ENCODE results near the gene CLECL1. TPM values are rescaled to one million over a fixed set of nuclear protein-coding genes. Genes with fewer than 3 reads are reported as not detected.

Gene CLECL1
- 1 to 10 TPM; 6.5 to 7.4 TPM for total RNA-seq

GRCh38 chr12:9732921-9733461, at the start of gene CLECL1:
Gene CLECL1 (minus strand): TSS chr12:9733097.
- Mint-ChIP-seq H3K36me3 (peaks cover 7% of the 10 kb centered on the region), H3K27ac (peak within 1 kb of the TSS; percentile 93), H3K4me3 (peak within 1 kb of the TSS; percentile 83), H3K27me3 (no peaks in the 10 kb centered on the region), H3K4me1 (ENCODE audit: low read depth) (peaks cover 50% of the 10 kb centered on the region), H3K9me3 (no peaks in the 10 kb centered on the region)
- DNase-seq, result no peak
- intact Hi-C loops (cut with micrococcal nuclease), result loop anchor here (1.0 to 10.0 kb wide), 6 partner anchors 8 to 368 kb away; partner anchors contain the start of gene CD69
- CTCF ChIA-PET, result interaction anchor here (0.6 to 4.8 kb wide), 5 partner anchors 9 to 628 kb away, joined by 4 to 45 read pairs (median 5); no protein-coding TSS in a partner anchor
- POLR2A ChIA-PET, result interaction anchor here (0.6 to 1.4 kb wide), 3 partner anchors 8 to 59 kb away, joined by 3 to 4 read pairs (median 3); no protein-coding TSS in a partner anchor

- POLR2A ChIA-PET, result interaction anchor here (1.9 kb wide), 1 partner anchor 20 kb away, joined by 5 read pairs; the partner anchor contains the start of gene CD69
- H3K4me3 Mint-ChIP-seq, result no peak overlapping the region
Measured at GRCh38 chr12:9781360-9781759, 48.5 kb upstream of the CLECL1 start.

GRCh38 chr12:9779209-9779608, 46.3 kb upstream of the CLECL1 start:
- H3K4me3 Mint-ChIP-seq, result no peak overlapping the region
- no peak overlapping the region for H3K27ac Mint-ChIP-seq
- ChIA-PET CTCF (interaction anchor here (1.3 to 2.7 kb wide), 2 partner anchors 19 to 29 kb away, joined by 3 to 9 read pairs; no protein-coding TSS in a partner anchor), POLR2A (no interaction called here)
- no peaks in the 10 kb centered on the region for H3K27me3 Mint-ChIP-seq
- H3K9me3 Mint-ChIP-seq, result no peaks in the 10 kb centered on the region
- H3K4me1 Mint-ChIP-seq (ENCODE audit: low read depth), result peaks cover 75% of the 10 kb centered on the region
- intact Hi-C loops (cut with micrococcal nuclease), result no loop called here
- no peak for DNase-seq
- no peaks in the 10 kb centered on the region for H3K36me3 Mint-ChIP-seq

More at GRCh38 chr12:9781360-9781759, 48.5 kb upstream of the CLECL1 start:
- Mint-ChIP-seq H3K9me3 (no peaks in the 10 kb centered on the region), H3K27me3 (no peaks in the 10 kb centered on the region), H3K36me3 (no peaks in the 10 kb centered on the region), H3K4me1 (ENCODE audit: low read depth) (peaks cover 60% of the 10 kb centered on the region), H3K27ac (peak overlapping the region; percentile 20)
- no peak for DNase-seq
- CTCF ChIA-PET, result interaction anchor here (1.0 to 2.8 kb wide), 5 partner anchors 9 to 146 kb away, joined by 3 to 9 read pairs (median 3); no protein-coding TSS in a partner anchor
- intact Hi-C loops (cut with micrococcal nuclease), result no loop called here

GRCh38 chr12:9776781-9777180, 43.9 kb upstream of the CLECL1 start:
- Mint-ChIP-seq H3K36me3 (no peaks in the 10 kb centered on the region), H3K9me3 (no peaks in the 10 kb centered on the region), H3K4me1 (ENCODE audit: low read depth) (peaks cover 94% of the 10 kb centered on the region), H3K4me3 (no peak overlapping the region), H3K27ac (peak overlapping the region; percentile 53), H3K27me3 (no peaks in the 10 kb centered on the region)
- DNase-seq, result no peak
- CTCF ChIA-PET, result interaction anchor here (0.7 to 1.8 kb wide), 4 partner anchors 9 to 767 kb away, joined by 3 to 5 read pairs (median 3); no protein-coding TSS in a partner anchor
- intact Hi-C loops (cut with micrococcal nuclease), result no loop called here
- POLR2A ChIA-PET, result interaction anchor here (4.3 kb wide), 1 partner anchor 16 kb away, joined by 20 read pairs; the partner anchor contains the start of gene CD69

GRCh38 chr12:9773216-9773877, 40.5 kb upstream of the CLECL1 start:
- no peaks in the 10 kb centered on the region for H3K36me3 Mint-ChIP-seq
- ChIA-PET CTCF (interaction anchor here (1.0 to 4.1 kb wide), 2 partner anchors 22 to 24 kb away, joined by 4 to 18 read pairs; no protein-coding TSS in a partner anchor), POLR2A (interaction anchor here (0.7 to 3.9 kb wide), 3 partner anchors 13 to 41 kb away, joined by 3 to 33 read pairs (median 3); partner anchors contain the start of gene CD69)
- no peaks in the 10 kb centered on the region for H3K9me3 Mint-ChIP-seq
- peak overlapping the region; percentile 55 for H3K27ac Mint-ChIP-seq
- H3K4me3 Mint-ChIP-seq, result peak overlapping the region; percentile 7
- H3K4me1 Mint-ChIP-seq (ENCODE audit: low read depth), result peaks cover 88% of the 10 kb centered on the region
- no peaks in the 10 kb centered on the region for H3K27me3 Mint-ChIP-seq
- intact Hi-C loops (cut with micrococcal nuclease), result loop anchor here (2.0 kb wide), 1 partner anchor 19 kb away; no protein-coding TSS in a partner anchor
- no peak for DNase-seq

- no peak for DNase-seq
- Mint-ChIP-seq H3K27ac (no peak overlapping the region), H3K27me3 (peaks cover 2% of the 10 kb centered on the region), H3K9me3 (no peaks in the 10 kb centered on the region), H3K36me3 (peaks cover 27% of the 10 kb centered on the region), H3K4me1 (ENCODE audit: low read depth) (peaks cover 53% of the 10 kb centered on the region), H3K4me3 (no peak overlapping the region)
- ChIA-PET CTCF (interaction anchor here (2.0 to 3.8 kb wide), 3 partner anchors 12 to 35 kb away, joined by 16 to 74 read pairs (median 64); no protein-coding TSS in a partner anchor), POLR2A (interaction anchor here (0.6 to 13.1 kb wide), 7 partner anchors 12 to 104 kb away, joined by 3 to 277 read pairs (median 46); partner anchors contain the start of genes CLEC2B and CLEC2D)
- intact Hi-C loops (cut with micrococcal nuclease), result no loop called here
Measured at GRCh38 chr12:9763025-9763424, 30.1 kb upstream of the CLECL1 start.

- ChIA-PET CTCF (interaction anchor here (2.0 to 3.8 kb wide), 4 partner anchors 11 to 36 kb away, joined by 9 to 74 read pairs (median 40); no protein-coding TSS in a partner anchor), POLR2A (interaction anchor here (0.6 to 13.1 kb wide), 9 partner anchors 11 to 113 kb away, joined by 3 to 277 read pairs (median 46); partner anchors contain the start of genes CLEC2B and CLEC2D)
- peak overlapping the region; percentile 48 for H3K4me3 Mint-ChIP-seq
- no peaks in the 10 kb centered on the region for H3K9me3 Mint-ChIP-seq
- H3K27ac Mint-ChIP-seq, result peak overlapping the region; percentile 99
- peaks cover 51% of the 10 kb centered on the region for H3K4me1 Mint-ChIP-seq (ENCODE audit: low read depth)
- intact Hi-C loops (cut with micrococcal nuclease), result no loop called here
- DNase-seq, result no peak
- peaks cover 2% of the 10 kb centered on the region for H3K27me3 Mint-ChIP-seq
- peaks cover 34% of the 10 kb centered on the region for H3K36me3 Mint-ChIP-seq
Measured at GRCh38 chr12:9762369-9762768, 29.5 kb upstream of the CLECL1 start.

GRCh38 chr12:9761419-9761781, 28.5 kb upstream of the CLECL1 start:
- POLR2A ChIA-PET, result interaction anchor here (1.2 to 13.1 kb wide), 15 partner anchors 10 to 451 kb away, joined by 3 to 277 read pairs (median 33); partner anchors contain the start of genes CLEC2B, CLEC2D and GABARAPL1
- DNase-seq, result no peak
- peaks cover 2% of the 10 kb centered on the region for H3K27me3 Mint-ChIP-seq
- no peaks in the 10 kb centered on the region for H3K9me3 Mint-ChIP-seq
- H3K4me1 Mint-ChIP-seq (ENCODE audit: low read depth), result peaks cover 49% of the 10 kb centered on the region
- peak overlapping the region; percentile 99 for H3K27ac Mint-ChIP-seq
- H3K36me3 Mint-ChIP-seq, result peaks cover 44% of the 10 kb centered on the region
- peak overlapping the region; percentile 100 for H3K4me3 Mint-ChIP-seq
- CTCF ChIA-PET, result interaction anchor here (0.8 to 3.8 kb wide), 9 partner anchors 10 to 128 kb away, joined by 3 to 74 read pairs (median 6); partner anchors contain the start of gene CLEC2D
- intact Hi-C loops (cut with micrococcal nuclease), result loop anchor here (1.0 to 2.0 kb wide), 2 partner anchors 29 to 33 kb away; partner anchors contain the start of gene CLECL1

GRCh38 chr12:9760699-9761418, 28.0 kb upstream of the CLECL1 start, which contains the start of gene CD69:
Gene CD69 (minus strand): TSS chr12:9760901. CDS start chr12:9760820, 81 bp downstream.
- DNase-seq, result peak; percentile 90
- peaks cover 48% of the 10 kb centered on the region for H3K36me3 Mint-ChIP-seq
- peaks cover 2% of the 10 kb centered on the region for H3K27me3 Mint-ChIP-seq
- CTCF ChIA-PET, result interaction anchor here (0.8 to 3.8 kb wide), 10 partner anchors 10 to 127 kb away, joined by 3 to 74 read pairs (median 6); partner anchors contain the start of gene CLEC2D
- peaks cover 52% of the 10 kb centered on the region for H3K4me1 Mint-ChIP-seq (ENCODE audit: low read depth)
- peak within 1 kb of the TSS; percentile 99 for H3K27ac Mint-ChIP-seq
- intact Hi-C loops (cut with micrococcal nuclease), result loop anchor here (1.0 to 2.0 kb wide), 5 partner anchors 9 to 111 kb away; partner anchors contain the start of genes CLEC2D and CLECL1
- H3K4me3 Mint-ChIP-seq, result peak within 1 kb of the TSS; percentile 100
- POLR2A ChIA-PET, result interaction anchor here (0.5 to 13.1 kb wide), 17 partner anchors 10 to 451 kb away, joined by 3 to 277 read pairs (median 23); partner anchors contain the start of genes CLEC2B, CLEC2D and GABARAPL1
- H3K9me3 Mint-ChIP-seq, result no peaks in the 10 kb centered on the region

GRCh38 chr12:9760120-9760519, 27.2 kb upstream of the CLECL1 start:
- intact Hi-C loops (cut with micrococcal nuclease), result loop anchor here (1.0 to 2.0 kb wide), 4 partner anchors 8 to 110 kb away; partner anchors contain the start of genes CLEC2D and CLECL1
- POLR2A ChIA-PET, result interaction anchor here (0.5 to 13.1 kb wide), 16 partner anchors 9 to 452 kb away, joined by 3 to 277 read pairs (median 28); partner anchors contain the start of genes CLEC2B, CLEC2D and GABARAPL1
- no peak for DNase-seq
- no peaks in the 10 kb centered on the region for H3K9me3 Mint-ChIP-seq
- H3K27me3 Mint-ChIP-seq, result peaks cover 2% of the 10 kb centered on the region
- H3K36me3 Mint-ChIP-seq, result peaks cover 55% of the 10 kb centered on the region
- peak overlapping the region; percentile 100 for H3K4me3 Mint-ChIP-seq
- peak overlapping the region; percentile 99 for H3K27ac Mint-ChIP-seq
- CTCF ChIA-PET, result interaction anchor here (0.6 to 3.8 kb wide), 6 partner anchors 9 to 111 kb away, joined by 3 to 74 read pairs (median 7); partner anchors contain the start of gene CLEC2D
- H3K4me1 Mint-ChIP-seq (ENCODE audit: low read depth), result peaks cover 51% of the 10 kb centered on the region

Data from activated CD4-positive, alpha-beta memory T cell treated with anti-CD3 and anti-CD28 coated beads for 36 hours (primary cell).